ENCODE measurements around the gene SMURF1. TPM values are rescaled to one million over a fixed set of nuclear protein-coding genes. Genes with fewer than 3 reads are reported as not detected.
A peak's percentile ranks its signal among the peaks of the same experiment; 100 is the strongest.

SMURF1 gene
- total and polyA plus RNA-seq, 2 of the 8 experiments (the other 6 are each of a cell fraction or from before 2014, with no cell fraction given) = 9.6 to 24.5 TPM

DNA sequence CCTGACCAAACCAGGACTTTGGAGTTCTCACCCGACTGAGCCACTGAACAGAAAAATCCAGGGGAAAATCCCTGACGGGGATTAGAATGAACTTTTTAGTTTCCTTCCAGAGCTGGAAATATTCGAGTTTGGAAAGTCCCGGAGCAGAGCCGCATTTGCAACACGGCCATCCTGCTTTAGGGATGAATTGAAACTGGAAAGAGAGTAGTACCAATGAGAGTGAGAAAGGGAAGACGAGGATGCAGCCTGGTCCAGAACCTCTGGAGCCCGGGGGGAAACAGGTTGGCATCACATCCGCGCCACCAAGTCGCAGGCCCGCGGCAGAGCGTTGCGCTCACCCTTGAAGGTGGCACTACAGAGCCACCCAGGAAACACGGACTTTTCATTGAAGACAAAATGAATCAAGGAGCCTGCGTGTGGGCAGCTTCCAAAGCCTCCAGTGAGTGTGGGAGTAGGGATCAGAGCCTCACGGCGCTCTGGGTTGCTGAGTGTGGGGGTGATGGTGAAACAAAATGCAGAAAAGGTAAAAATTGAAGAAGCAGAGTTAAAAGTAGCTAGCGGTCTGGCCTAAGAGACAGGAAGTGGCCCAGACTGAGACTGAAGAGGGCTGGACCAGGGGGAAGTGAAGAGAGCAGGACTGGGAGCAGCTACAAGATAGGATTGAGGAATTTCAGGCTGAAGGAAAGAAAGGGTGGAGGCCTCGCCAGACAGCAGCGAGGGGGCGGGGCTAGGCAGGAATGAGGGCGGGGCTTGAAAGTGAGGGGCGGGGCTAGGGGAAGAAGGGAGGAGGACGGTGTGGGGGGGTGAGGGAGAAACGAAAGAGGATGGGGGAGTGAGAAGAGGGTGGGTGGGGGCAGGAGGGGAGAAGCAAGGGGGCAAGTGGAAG is 1.8 kb downstream of the SMURF1 start:
- H3K4ac ChIP-seq (replicated peaks; ENCODE audit: insufficient read length, low read depth, low read length) = no peak overlapping the region
- peak overlapping the region in 2 of 4 experiments; percentile 7 to 10; a peak in 5 of 7 replicates for H3K9ac ChIP-seq (replicated peaks in 1 of 4; ENCODE audit: extremely low read depth in 1 of 4, low read depth in 3 of 4, low read length in 3 of 4)
- H3K27ac ChIP-seq (ENCODE audit: low read depth, low read length) = peak overlapping the region; percentile 35; the same call in 1 of the 2 replicates
- no peaks in the 10 kb centered on the region for H3K27me3 ChIP-seq (replicated peaks in 1 of 4; ENCODE audit: control insufficient read depth in 3 of 4, extremely low read depth in 1 of 4, insufficient read depth in 3 of 4, low read length in 3 of 4)
- 36% methylated on average over 23 of the region's 27 CpGs; no CpG with 5 or more reads in 1 of the 2 experiments for WGBS, 2 experiments (ENCODE audit: extremely low coverage in 1 of 2, insufficient coverage in 1 of 2, insufficient read length in 1 of 2, insufficient replicate concordance in 2 of 2, low coverage in 1 of 2, low lambda C conversion rate in 2 of 2, missing lambda C conversion rate in 1 of 2)
- H2BK12ac ChIP-seq (ENCODE audit: low read depth, low read length) = peak overlapping the region; percentile 27; the same call in 1 of the 2 replicates
- H3K9me3 ChIP-seq (ENCODE audit: insufficient read depth in 2 of 2, low read depth in 1 of 2, low read length in 1 of 2) = no peaks in the 10 kb centered on the region
- H3K18ac ChIP-seq (ENCODE audit: extremely low read depth, low read length) = peak overlapping the region; percentile 60
- no peaks in the 10 kb centered on the region for H3K36me3 ChIP-seq (ENCODE audit: control insufficient read depth in 2 of 4, insufficient read depth in 4 of 4, low read length in 3 of 4)
- H3K56ac ChIP-seq (replicated peaks; ENCODE audit: insufficient read length, low read depth, low read length) = no peak overlapping the region
- no peak overlapping the region for H4K5ac ChIP-seq (ENCODE audit: insufficient read length, low read depth, low read length)
- peaks cover 6 to 52% of the 10 kb centered on the region in 2 experiments; a peak in 3 of 4 replicates for H3K79me2 ChIP-seq (ENCODE audit: control insufficient read depth in 1 of 2, insufficient read depth in 2 of 2, low read length in 2 of 2)
- H3K79me1 ChIP-seq (ENCODE audit: low read depth, low read length) = peaks cover 3% of the 10 kb centered on the region; the same call in 1 of the 2 replicates
- no peak for FAIRE-seq
- H2AK5ac ChIP-seq (ENCODE audit: low read depth, low read length) = peak overlapping the region; percentile 53; the same call in 1 of the 2 replicates
- peak overlapping the region; percentile 83 for H2BK5ac ChIP-seq (ENCODE audit: low read depth, low read length)
- H3K14ac ChIP-seq (ENCODE audit: insufficient read length) = no peak overlapping the region
- H4K20me1 ChIP-seq (replicated peaks in 1 of 2; ENCODE audit: control insufficient read depth in 1 of 2, insufficient read depth in 2 of 2, low read length in 2 of 2) = peaks cover 0 to 2% of the 10 kb centered on the region in 2 experiments
- peaks cover 8% of the 10 kb centered on the region; the same call in 1 of the 2 replicates for H3K23me2 ChIP-seq (ENCODE audit: low read depth, low read length)
- H4K91ac ChIP-seq (replicated peaks; ENCODE audit: insufficient read length, low read length) = no peak overlapping the region
- H2BK20ac ChIP-seq (ENCODE audit: low read length) = no peak overlapping the region
- H3K23ac ChIP-seq (ENCODE audit: insufficient read length) = no peak overlapping the region
- no peak overlapping the region for H2BK120ac ChIP-seq (replicated peaks; ENCODE audit: low read depth, low read length)
- H4K8ac ChIP-seq (ENCODE audit: extremely low read depth, insufficient read depth, low read length) = no peak overlapping the region
- H2BK15ac ChIP-seq (ENCODE audit: low read length) = no peak overlapping the region; the same call in 1 of the 2 replicates
- ChIA-PET POLR2A (ENCODE audit: partially characterized antibody) (interaction anchor here (0.7 to 2.2 kb wide), 8 partner anchors 11 to 183 kb away, joined by 3 to 9 read pairs (median 4); no protein-coding TSS in a partner anchor), CTCF (ENCODE audit: partially characterized antibody) (interaction anchor here (0.7 to 1.1 kb wide), 3 partner anchors 11 to 105 kb away, joined by 3 read pairs; no protein-coding TSS in a partner anchor)
- peak overlapping the region; percentile 66 to 85 for H3K4me2 ChIP-seq (ENCODE audit: insufficient read depth in 1 of 2, low read depth in 2 of 2, low read length in 2 of 2)
- DNase-seq (ENCODE audit: low read depth in 1 of 2, low spot score in 2 of 2) = peak; percentile 33 to 81
- TF ChIP-seq BRCA1 (IDR thresholded peaks at IDR 0.05; ENCODE audit: low read depth, low read length) (no peak), TAF1 (IDR thresholded peaks at IDR 0.05; ENCODE audit: low read depth, low read length) (peak; percentile 41; the same call in 1 of the 2 replicates), HDAC2 (IDR thresholded peaks at IDR 0.05; ENCODE audit: borderline replicate concordance in 1 of 2, low read depth in 2 of 2, low read length in 2 of 2) (no peak), POLR2A (IDR thresholded peaks at IDR 0.05; ENCODE audit: control extremely low read depth in 1 of 2, low read depth in 2 of 2, low read length in 2 of 2) (peak in 1 of 2 experiments; percentile 47; a peak in 1 of 3 replicates), SRF (IDR thresholded peaks at IDR 0.05; ENCODE audit: low read depth, low read length) (no peak), SP2 (IDR thresholded peaks at IDR 0.05; ENCODE audit: low read length) (no peak), ASH2L (IDR thresholded peaks at IDR 0.05; ENCODE audit: low read length) (peak; percentile 33), SP4 (IDR thresholded peaks at IDR 0.05; ENCODE audit: low read length) (no peak), MAFK (IDR thresholded peaks at IDR 0.05; ENCODE audit: low read depth, low read length) (no peak)
- TF ChIP-seq, protein P1, sequence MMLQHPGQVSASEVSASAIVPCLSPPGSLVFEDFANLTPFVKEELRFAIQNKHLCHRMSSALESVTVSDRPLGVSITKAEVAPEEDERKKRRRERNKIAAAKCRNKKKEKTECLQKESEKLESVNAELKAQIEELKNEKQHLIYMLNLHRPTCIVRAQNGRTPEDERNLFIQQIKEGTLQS (IDR thresholded peaks at IDR 0.05; ENCODE audit: insufficient read depth, low read depth, low read length) = no peak
- peak overlapping the region; percentile 59 to 85 (median 64) for H3K4me3 ChIP-seq (ENCODE audit: extremely low read depth in 1 of 4, insufficient read depth in 2 of 4, low read depth in 3 of 4, low read length in 4 of 4)
- H3K4me1 ChIP-seq (replicated peaks in 1 of 4; ENCODE audit: control insufficient read depth in 3 of 4, insufficient read depth in 4 of 4, low read length in 3 of 4) = peaks cover 0 to 11% (median 5%) of the 10 kb centered on the region in 4 experiments; a peak in 4 of 7 replicates
- H2AFZ ChIP-seq (ENCODE audit: low read length) = no peak overlapping the region

Measured in H1 (cell line).